Right lung (tissue), 5 donors: ENCODE data around the gene ZNF776. TPM values are rescaled to one million over a fixed set of nuclear protein-coding genes. Genes with fewer than 3 reads are reported as not detected.
"Not testable (repeated sequence)": the region's sequence is repeated elsewhere in the genome, so short reads cannot be mapped to it uniquely, and the experiment has no call there.

Experiments
- DNase-seq, 2 donors: peaks; one replicate each; pipeline ENCODE4 v3.0.0-alpha.2; 2013
- polyA plus RNA-seq, 5 donors: library from polyadenylated mRNA; unstranded; fragments of 120-200 nt; gene quantifications; one replicate each; pipeline versions ENCODE4 v1.2.1 to v1.2.3, GENCODE V29; 2013; ENCODE audit warnings: inconsistent platforms in 1 of 5, low replicate concordance in 1 of 5; ENCODE audit not compliant: insufficient read length in 5 of 5, insufficient read depth in 1 of 5

ZNF776 gene
- polyA plus RNA-seq, 5 donors: 25.0 to 44.2 (median 40.5) TPM

GRCh38 chr19:57773488-57773887, 26.9 kb downstream of the ZNF776 start:
- DNase-seq: no peak

- DNase-seq: no peak
Measured at GRCh38 chr19:57776764-57777296, 30.2 kb downstream of the ZNF776 start.

DNA sequence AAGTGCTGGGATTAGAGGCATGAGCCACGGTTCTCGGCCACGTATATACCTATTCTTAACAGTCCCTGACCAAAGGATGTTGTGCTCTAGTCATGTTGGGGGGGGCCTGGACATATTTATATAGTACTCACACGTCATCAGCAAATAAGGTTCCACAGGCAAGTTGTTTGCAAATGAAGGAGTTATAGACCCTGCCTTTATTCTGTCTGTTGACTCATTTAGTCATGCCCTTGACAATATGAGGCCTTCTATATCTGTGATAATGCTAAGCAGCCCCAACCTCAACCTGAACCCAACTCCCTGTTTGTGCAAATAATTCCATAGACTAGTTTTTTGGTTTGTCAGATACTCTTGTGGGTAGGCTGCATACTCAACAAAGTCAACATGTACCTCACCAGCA, 31.7 kb downstream of the ZNF776 start:
- no peak for DNase-seq

GRCh38 chr19:57779220-57779845, 32.7 kb downstream of the ZNF776 start:
- DNase-seq: no peak

DNA sequence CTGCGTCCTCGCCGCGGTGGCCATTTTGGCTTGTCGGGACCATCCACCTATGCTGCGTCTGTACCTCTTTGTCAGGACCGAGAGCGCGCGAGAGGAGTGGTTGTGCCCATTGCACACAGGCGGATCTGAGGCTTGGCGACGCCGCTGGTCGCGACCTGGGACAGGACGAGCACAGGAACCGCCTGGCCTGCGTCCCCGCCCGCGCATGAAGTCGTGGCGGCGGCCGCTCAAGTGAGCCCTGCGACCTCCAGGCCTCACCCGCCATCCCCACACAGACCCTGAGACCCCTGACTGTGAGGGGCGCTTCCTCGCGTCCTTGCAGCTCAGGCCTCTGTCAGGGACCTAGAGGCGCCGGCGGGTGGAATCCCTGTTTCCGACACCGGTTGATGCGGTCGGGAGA, 39.7 kb downstream of the ZNF776 start:
- DNase-seq: no peak

- no peak for DNase-seq
Measured at GRCh38 chr19:57786906-57787305, 40.3 kb downstream of the ZNF776 start.

DNA sequence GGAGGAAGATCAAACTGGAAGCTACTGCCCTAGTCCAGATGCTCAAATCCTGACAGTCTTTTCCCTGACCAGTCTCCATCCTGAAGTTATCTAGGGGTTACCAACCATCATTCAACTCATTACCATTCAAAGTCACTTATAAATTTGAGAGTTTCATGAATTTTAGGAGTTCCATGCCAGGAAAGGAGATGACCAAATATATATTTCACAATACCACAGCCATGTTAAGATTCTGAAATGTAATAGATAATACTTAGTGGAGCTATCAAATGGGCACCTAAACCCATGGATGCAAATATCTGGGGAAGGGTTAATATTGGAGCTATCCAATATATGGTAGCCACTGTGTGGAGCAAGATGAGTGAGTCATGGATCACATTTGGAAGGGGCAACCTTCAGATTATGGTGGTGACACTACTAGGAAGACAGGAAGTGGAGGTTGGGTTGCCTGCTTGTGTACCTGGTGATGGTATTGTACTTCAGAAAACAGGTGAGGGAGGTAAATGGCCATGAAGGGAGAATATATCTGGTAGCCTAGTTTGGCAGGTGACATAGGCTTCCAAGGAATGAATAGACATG, 41.6 kb downstream of the ZNF776 start:
- DNase-seq: no peak

GRCh38 chr19:57789288-57789687, 42.7 kb downstream of the ZNF776 start:
- no peak for DNase-seq

DNA sequence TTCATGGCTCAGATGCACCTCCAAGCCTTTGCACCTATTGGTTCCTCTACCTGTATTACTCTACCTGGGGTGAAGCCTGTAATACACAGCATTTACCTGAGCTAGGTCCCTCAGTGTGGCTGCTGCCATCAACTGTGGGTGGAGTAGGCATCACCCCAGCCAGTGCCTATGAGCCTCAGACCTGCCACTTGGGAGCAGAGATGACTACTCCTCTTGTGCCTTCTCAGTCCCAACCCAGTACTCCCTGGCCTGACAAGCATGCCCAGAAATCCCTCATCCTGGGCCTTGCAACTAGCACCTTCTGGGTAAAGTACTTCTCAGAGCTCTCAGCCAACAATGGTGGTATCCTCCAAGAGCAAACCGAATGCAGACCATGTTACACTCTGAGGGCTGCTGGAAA, 50.0 kb downstream of the ZNF776 start:
- DNase-seq: not testable (repeated sequence)

DNA sequence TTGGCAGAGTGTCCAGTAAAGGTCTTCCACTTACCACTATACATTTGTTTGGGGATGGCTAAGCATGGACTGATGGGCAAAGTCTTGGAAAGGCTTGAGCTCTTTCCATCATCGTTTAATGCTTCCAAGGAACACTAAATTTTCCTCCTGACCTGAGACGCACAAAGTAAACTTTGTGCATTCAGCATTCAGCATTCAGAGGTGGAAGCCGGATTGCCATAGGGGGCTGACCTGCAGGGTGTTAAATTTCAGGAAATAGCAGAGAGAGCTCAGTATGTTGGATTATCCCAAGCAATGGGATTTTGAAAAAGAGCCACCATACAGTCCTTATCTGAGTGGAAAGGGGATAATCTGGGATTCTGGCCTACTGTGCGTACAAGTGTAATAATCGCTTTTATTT, 54.1 kb downstream of the ZNF776 start:
- no peak for DNase-seq

- DNase-seq: no peak
Measured at GRCh38 chr19:57802269-57802668, 55.7 kb downstream of the ZNF776 start.

GRCh38 chr19:57803265-57803593, 56.6 kb downstream of the ZNF776 start:
- no peak for DNase-seq

DNA sequence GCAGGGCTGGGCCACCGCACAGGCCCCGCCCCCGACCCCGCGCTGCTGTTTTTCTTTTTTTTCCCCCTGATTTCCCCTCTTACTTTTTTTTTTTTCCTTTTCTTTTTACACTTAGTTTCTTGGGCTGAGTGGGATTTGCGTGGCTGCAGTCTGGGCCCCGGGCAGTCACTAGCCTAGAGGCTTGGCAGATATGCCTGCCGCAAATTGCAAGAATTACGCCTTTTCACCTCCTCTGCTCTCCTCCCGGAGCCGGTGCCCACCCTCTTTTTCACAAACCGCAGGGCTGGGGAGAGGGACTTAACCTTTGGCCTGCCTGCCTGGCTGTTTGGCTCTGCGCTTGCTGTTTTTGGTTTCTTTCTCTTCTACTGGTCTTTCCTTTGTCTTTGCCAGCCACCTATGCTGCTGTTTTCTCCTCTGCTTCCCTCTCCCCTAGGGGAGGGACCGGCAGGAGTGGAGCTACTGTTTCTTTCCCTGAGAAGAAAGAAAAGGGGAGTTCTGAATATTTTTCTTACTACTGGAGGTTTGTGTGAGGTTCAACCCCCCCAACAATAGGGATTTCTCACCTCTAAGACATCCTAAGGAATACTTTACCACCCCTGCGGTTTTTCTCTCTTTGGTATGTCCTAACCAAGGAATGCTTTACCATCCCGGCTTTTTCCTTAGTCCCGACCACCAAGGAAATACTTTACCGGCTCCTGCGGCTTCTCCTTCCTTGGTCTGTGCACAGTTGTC, 57.1 kb downstream of the ZNF776 start:
- peak; percentile 46 to 56 for DNase-seq

DNA sequence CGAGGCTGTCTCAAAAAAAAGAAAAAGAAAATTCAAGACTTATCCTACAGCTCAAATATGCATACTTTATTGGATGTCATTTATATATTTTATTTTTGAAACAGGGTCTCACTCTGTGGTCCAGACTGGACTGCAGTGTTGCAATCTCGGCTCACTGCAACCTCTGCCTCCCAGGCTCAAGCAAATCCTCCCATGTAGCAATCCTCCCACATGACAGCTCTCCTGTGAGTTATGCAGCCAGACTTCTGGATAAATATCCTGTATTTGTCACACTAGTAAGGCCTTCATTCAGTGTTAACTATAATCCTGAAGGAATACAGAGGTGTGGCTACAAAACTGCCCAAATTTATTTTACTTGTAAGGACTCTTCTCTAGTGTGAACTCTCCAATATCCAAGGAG, 60.9 kb downstream of the ZNF776 start:
- DNase-seq: no peak

Other genes with a start within 250 kb of the ZNF776 start
- 10 to 100 TPM; 12.1 to 17.5 (median 16.5) TPM for gene ZNF773, start 246.9 kb upstream of the ZNF776 start, polyA plus RNA-seq
- gene ZNF549, start 219.5 kb upstream of the ZNF776 start, polyA plus RNA-seq: 10 to 100 TPM; 15.0 to 21.2 (median 20.1) TPM
- gene ZNF550, start 187.0 kb upstream of the ZNF776 start, polyA plus RNA-seq: 10 to 100 TPM; 16.2 to 31.2 (median 23.6) TPM
- gene ZNF416, start 167.9 kb upstream of the ZNF776 start, polyA plus RNA-seq: 1 to 10 TPM; 6.6 to 9.3 (median 8.2) TPM
- gene ZIK1, start 162.7 kb upstream of the ZNF776 start, polyA plus RNA-seq: 10 to 100 TPM; 11.4 to 23.8 (median 17.6) TPM
- 1 to 10 TPM; 4.8 to 7.7 (median 6.0) TPM for gene ZNF530, start 146.9 kb upstream of the ZNF776 start, polyA plus RNA-seq
- gene ZNF134, start 132.6 kb upstream of the ZNF776 start, polyA plus RNA-seq: 10 to 100 TPM; 21.3 to 28.9 (median 26.7) TPM
- 10 to 100 TPM; 31.0 to 45.4 (median 42.8) TPM for gene ZNF211, start 113.6 kb upstream of the ZNF776 start, polyA plus RNA-seq
- under 1 TPM; 0.13 to 0.18 (median 0.15) TPM for gene ZSCAN4, start 77.9 kb upstream of the ZNF776 start, polyA plus RNA-seq
- 10 to 100 TPM; 12.9 to 22.0 (median 18.7) TPM for gene ZNF551, start 64.8 kb upstream of the ZNF776 start, polyA plus RNA-seq
- 10 to 100 TPM; 27.8 to 50.7 (median 41.1) TPM for gene ZNF154, start 37.6 kb upstream of the ZNF776 start, polyA plus RNA-seq
- gene ZNF671, start 19.2 kb upstream of the ZNF776 start, polyA plus RNA-seq: 10 to 100 TPM; 17.5 to 25.8 (median 25.1) TPM
- 10 to 100 TPM; 21.5 to 33.9 (median 29.1) TPM for gene ZNF586, start 22.9 kb downstream of the ZNF776 start, polyA plus RNA-seq
- 10 to 100 TPM; 12.4 to 18.1 (median 16.4) TPM for gene ZNF552, start 68.1 kb downstream of the ZNF776 start, polyA plus RNA-seq
- 10 to 100 TPM in 4 of 5 donors, 1 to 10 TPM in 1; 9.5 to 17.0 (median 13.7) TPM for gene ZNF587B, start 83.5 kb downstream of the ZNF776 start, polyA plus RNA-seq
- 10 to 100 TPM; 23.3 to 39.1 (median 34.8) TPM for gene ZNF587, start 103.0 kb downstream of the ZNF776 start, polyA plus RNA-seq
- gene ZNF814, start 142.2 kb downstream of the ZNF776 start, polyA plus RNA-seq: 10 to 100 TPM; 47.1 to 62.9 (median 61.2) TPM
- 10 to 100 TPM; 19.6 to 41.3 (median 38.4) TPM for gene ZNF417, start 169.8 kb downstream of the ZNF776 start, polyA plus RNA-seq
- gene ZNF418, start 188.6 kb downstream of the ZNF776 start, polyA plus RNA-seq: 10 to 100 TPM; 17.5 to 38.2 (median 33.5) TPM
- gene ZNF256, start 200.9 kb downstream of the ZNF776 start, polyA plus RNA-seq: 10 to 100 TPM in 3 of 5 donors, 1 to 10 TPM in 2; 7.1 to 11.7 (median 10.7) TPM
- gene C19orf18, start 227.7 kb downstream of the ZNF776 start, polyA plus RNA-seq: 1 to 10 TPM; 2.5 to 4.8 (median 3.9) TPM